ENCODE results near the gene YPEL2.

The YPEL2 gene

DNA sequence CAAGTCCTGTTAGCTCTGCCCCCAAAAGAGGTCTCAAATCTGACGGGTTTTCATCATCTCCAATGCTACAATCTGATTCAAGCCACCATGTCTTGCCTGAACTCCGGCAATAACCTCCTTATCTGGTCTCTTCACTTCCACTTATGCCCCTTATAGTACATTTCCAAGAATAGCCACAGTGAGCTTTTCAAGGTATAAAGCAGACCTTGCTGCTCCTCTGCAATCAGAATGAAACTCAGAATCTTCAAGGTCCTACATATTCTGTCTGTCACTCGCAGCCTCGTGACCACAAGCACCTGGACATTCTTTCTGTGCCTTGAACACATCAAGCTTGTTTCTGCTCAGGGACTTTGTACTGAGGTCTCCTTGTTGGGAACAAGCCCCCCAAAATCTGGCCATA lies 84.7 kb downstream of the YPEL2 start:
- H3K27ac ChIP-seq (ENCODE audit: extremely low read depth, low read depth, low read length), result no peak overlapping the region
- TF ChIP-seq ZNF157 (tag by site-specific recombination; IDR thresholded peaks at IDR 0.05), result no peak
- no peaks in the 10 kb centered on the region for H3K9me3 ChIP-seq (ENCODE audit: control insufficient read depth, insufficient read depth, low read depth, low read length)
- CTCF ChIA-PET, result interaction anchor here (0.8 to 1.3 kb wide), 5 partner anchors 24 to 145 kb away, joined by 3 read pairs; no protein-coding TSS in a partner anchor
- H3K4me1 ChIP-seq (ENCODE audit: control insufficient read depth, insufficient read depth, low read length), result no peaks in the 10 kb centered on the region
- H3K36me3 ChIP-seq (ENCODE audit: control insufficient read depth in 2 of 2, insufficient read depth in 1 of 2, low read length in 2 of 2), result no peaks in the 10 kb centered on the region
- POLR2A ChIA-PET, result no interaction called here
- no peak overlapping the region for H3K4me3 ChIP-seq (ENCODE audit: low read depth, low read length)

DNA sequence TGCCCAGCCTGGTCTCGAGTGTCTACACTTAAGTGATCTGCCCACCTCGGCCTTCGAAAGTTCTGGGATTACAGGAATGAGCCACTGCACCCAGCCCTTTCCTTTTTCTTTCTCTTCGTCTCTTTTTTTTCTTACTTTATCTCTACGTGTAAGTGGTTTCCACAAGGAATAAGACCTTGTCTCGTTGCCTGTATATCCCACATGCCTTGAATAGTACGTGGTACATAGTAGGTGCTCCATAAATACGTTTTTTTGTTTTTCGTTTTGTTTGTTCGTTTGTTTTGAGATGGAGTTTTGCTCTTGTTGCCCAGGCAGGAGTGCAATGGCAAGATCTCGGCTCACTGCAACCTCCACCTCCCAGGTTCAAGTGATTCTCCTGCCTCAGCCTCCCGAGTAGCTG lies 86.0 kb downstream of the YPEL2 start:
- Histone ChIP-seq H3K9me3 (ENCODE audit: control insufficient read depth, insufficient read depth, low read depth, low read length) (no peaks in the 10 kb centered on the region), H3K27ac (ENCODE audit: extremely low read depth, low read depth, low read length) (no peak overlapping the region), H3K4me1 (ENCODE audit: control insufficient read depth, insufficient read depth, low read length) (no peaks in the 10 kb centered on the region), H3K36me3 (ENCODE audit: control insufficient read depth in 2 of 2, insufficient read depth in 1 of 2, low read length in 2 of 2) (no peaks in the 10 kb centered on the region), H3K4me3 (ENCODE audit: low read depth, low read length) (no peak overlapping the region)
- CTCF ChIA-PET, result no interaction called here
- POLR2A ChIA-PET, result no interaction called here
- TF ChIP-seq, protein P1, sequence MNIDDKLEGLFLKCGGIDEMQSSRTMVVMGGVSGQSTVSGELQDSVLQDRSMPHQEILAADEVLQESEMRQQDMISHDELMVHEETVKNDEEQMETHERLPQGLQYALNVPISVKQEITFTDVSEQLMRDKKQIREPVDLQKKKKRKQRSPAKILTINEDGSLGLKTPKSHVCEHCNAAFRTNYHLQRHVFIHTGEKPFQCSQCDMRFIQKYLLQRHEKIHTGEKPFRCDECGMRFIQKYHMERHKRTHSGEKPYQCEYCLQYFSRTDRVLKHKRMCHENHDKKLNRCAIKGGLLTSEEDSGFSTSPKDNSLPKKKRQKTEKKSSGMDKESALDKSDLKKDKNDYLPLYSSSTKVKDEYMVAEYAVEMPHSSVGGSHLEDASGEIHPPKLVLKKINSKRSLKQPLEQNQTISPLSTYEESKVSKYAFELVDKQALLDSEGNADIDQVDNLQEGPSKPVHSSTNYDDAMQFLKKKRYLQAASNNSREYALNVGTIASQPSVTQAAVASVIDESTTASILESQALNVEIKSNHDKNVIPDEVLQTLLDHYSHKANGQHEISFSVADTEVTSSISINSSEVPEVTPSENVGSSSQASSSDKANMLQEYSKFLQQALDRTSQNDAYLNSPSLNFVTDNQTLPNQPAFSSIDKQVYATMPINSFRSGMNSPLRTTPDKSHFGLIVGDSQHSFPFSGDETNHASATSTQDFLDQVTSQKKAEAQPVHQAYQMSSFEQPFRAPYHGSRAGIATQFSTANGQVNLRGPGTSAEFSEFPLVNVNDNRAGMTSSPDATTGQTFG (tag by site-specific recombination; IDR thresholded peaks at IDR 0.05; ENCODE audit: borderline replicate concordance), result no peak
- no peak for TF ChIP-seq KLF7 (tag by site-specific recombination; IDR thresholded peaks at IDR 0.05; ENCODE audit: borderline replicate concordance)

DNA sequence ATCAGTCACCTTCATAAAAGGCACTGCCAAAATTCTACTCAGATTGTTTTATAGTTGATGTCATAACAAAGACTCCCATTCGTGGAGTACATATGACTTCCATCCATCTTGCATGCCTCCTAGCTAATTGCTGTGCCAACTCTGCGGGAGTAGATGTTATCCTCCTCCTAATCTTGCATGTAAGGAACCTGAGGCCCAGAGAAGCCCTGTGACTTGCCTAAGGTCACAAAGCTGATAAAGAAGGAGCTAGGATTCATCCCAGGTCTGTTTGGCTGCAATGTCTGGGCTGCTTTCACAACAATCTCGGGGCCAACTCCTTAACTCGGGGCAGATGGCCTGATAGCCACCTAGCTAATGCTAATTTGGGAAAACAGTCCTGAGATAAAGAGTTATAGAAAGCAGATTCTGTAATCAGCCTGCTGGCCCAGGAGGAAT lies 87.3 kb downstream of the YPEL2 start:
- POLR2A ChIA-PET, result no interaction called here
- Histone ChIP-seq H3K4me3 (ENCODE audit: low read depth, low read length) (no peak overlapping the region), H3K9me3 (ENCODE audit: control insufficient read depth, insufficient read depth, low read depth, low read length) (no peaks in the 10 kb centered on the region), H3K27ac (ENCODE audit: extremely low read depth, low read depth, low read length) (no peak overlapping the region), H3K36me3 (ENCODE audit: control insufficient read depth in 2 of 2, insufficient read depth in 1 of 2, low read length in 2 of 2) (no peaks in the 10 kb centered on the region), H3K4me1 (ENCODE audit: control insufficient read depth, insufficient read depth, low read length) (no peaks in the 10 kb centered on the region; the same call in 1 of the 2 replicates)
- CTCF ChIA-PET, result interaction anchor here (0.6 to 1.1 kb wide), 3 partner anchors 89 to 192 kb away, joined by 3 to 5 read pairs (median 4); no protein-coding TSS in a partner anchor
- TF ChIP-seq ZNF155 (tag by site-specific recombination; IDR thresholded peaks at IDR 0.05) (no peak), WT1 (tag by site-specific recombination; IDR thresholded peaks at IDR 0.05) (peak; percentile 48; the same call in 1 of the 2 replicates), ZNF629 (tag by site-specific recombination; IDR thresholded peaks at IDR 0.05) (no peak), ZNF175 (tag by site-specific recombination; IDR thresholded peaks at IDR 0.05) (no peak), ZNF174 (tag by site-specific recombination; IDR thresholded peaks at IDR 0.05) (no peak)
- TF ChIP-seq, protein P1 (tag by site-specific recombination; IDR thresholded peaks at IDR 0.05; ENCODE audit: borderline replicate concordance), result no peak

DNA sequence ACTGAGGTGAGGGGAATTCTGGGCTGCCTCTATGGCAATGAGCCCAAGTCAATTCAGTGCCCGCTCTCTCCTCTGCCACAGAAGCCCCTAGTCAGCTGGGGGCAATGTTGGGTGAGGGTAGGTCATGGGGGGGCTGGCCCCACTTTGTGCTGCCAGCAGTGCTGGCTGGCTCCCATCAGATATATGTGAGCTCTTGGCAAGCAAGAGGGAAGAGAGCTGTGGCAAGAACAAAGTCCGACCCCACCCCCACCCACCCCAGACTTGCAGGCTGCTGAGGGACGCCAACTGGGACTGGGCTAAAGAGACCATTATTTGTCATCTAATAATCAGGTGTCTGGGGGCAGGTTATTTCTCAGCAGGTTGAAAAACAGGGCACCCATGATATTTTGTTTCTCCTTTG lies 89.4 kb downstream of the YPEL2 start:
- Histone ChIP-seq H3K4me1 (ENCODE audit: control insufficient read depth, insufficient read depth, low read length) (no peaks in the 10 kb centered on the region; the same call in 1 of the 2 replicates), H3K4me3 (ENCODE audit: low read depth, low read length) (no peak overlapping the region), H3K27ac (ENCODE audit: extremely low read depth, low read depth, low read length) (no peak overlapping the region), H3K36me3 (ENCODE audit: control insufficient read depth in 2 of 2, insufficient read depth in 1 of 2, low read length in 2 of 2) (no peaks in the 10 kb centered on the region), H3K9me3 (ENCODE audit: control insufficient read depth, insufficient read depth, low read depth, low read length) (no peaks in the 10 kb centered on the region)
- POLR2A ChIA-PET, result no interaction called here
- CTCF ChIA-PET, result no interaction called here
- TF ChIP-seq TCF7L2 (IDR thresholded peaks at IDR 0.05; ENCODE audit: borderline replicate concordance, low read depth, low read length), result no peak
- TF ChIP-seq SCRT2 (tag by site-specific recombination; IDR thresholded peaks at IDR 0.05), result no peak
- TF ChIP-seq, protein P2, sequence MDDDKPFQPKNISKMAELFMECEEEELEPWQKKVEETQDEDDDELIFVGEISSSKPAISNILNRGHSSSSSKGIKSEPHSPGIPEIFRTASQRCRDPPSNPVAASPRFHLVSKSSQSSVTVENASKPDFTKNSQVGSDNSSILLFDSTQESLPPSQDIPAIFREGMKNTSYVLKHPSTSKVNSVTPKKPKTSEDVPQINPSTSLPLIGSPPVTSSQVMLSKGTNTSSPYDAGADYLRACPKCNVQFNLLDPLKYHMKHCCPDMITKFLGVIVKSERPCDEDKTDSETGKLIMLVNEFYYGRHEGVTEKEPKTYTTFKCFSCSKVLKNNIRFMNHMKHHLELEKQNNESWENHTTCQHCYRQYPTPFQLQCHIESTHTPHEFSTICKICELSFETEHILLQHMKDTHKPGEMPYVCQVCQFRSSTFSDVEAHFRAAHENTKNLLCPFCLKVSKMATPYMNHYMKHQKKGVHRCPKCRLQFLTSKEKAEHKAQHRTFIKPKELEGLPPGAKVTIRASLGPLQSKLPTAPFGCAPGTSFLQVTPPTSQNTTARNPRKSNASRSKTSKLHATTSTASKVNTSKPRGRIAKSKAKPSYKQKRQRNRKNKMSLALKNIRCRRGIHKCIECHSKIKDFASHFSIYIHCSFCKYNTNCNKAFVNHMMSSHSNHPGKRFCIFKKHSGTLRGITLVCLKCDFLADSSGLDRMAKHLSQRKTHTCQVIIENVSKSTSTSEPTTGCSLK (tag by site-specific recombination; IDR thresholded peaks at IDR 0.05), result no peak
- TF ChIP-seq ZBTB1 (tag by site-specific recombination; IDR thresholded peaks at IDR 0.05), result no peak
- no peak for TF ChIP-seq EGR2 (tag by site-specific recombination; IDR thresholded peaks at IDR 0.05; ENCODE audit: low read depth)
- TF ChIP-seq ZNF16 (tag by site-specific recombination; IDR thresholded peaks at IDR 0.05; ENCODE audit: low read depth), result no peak
- TF ChIP-seq, protein P3, sequence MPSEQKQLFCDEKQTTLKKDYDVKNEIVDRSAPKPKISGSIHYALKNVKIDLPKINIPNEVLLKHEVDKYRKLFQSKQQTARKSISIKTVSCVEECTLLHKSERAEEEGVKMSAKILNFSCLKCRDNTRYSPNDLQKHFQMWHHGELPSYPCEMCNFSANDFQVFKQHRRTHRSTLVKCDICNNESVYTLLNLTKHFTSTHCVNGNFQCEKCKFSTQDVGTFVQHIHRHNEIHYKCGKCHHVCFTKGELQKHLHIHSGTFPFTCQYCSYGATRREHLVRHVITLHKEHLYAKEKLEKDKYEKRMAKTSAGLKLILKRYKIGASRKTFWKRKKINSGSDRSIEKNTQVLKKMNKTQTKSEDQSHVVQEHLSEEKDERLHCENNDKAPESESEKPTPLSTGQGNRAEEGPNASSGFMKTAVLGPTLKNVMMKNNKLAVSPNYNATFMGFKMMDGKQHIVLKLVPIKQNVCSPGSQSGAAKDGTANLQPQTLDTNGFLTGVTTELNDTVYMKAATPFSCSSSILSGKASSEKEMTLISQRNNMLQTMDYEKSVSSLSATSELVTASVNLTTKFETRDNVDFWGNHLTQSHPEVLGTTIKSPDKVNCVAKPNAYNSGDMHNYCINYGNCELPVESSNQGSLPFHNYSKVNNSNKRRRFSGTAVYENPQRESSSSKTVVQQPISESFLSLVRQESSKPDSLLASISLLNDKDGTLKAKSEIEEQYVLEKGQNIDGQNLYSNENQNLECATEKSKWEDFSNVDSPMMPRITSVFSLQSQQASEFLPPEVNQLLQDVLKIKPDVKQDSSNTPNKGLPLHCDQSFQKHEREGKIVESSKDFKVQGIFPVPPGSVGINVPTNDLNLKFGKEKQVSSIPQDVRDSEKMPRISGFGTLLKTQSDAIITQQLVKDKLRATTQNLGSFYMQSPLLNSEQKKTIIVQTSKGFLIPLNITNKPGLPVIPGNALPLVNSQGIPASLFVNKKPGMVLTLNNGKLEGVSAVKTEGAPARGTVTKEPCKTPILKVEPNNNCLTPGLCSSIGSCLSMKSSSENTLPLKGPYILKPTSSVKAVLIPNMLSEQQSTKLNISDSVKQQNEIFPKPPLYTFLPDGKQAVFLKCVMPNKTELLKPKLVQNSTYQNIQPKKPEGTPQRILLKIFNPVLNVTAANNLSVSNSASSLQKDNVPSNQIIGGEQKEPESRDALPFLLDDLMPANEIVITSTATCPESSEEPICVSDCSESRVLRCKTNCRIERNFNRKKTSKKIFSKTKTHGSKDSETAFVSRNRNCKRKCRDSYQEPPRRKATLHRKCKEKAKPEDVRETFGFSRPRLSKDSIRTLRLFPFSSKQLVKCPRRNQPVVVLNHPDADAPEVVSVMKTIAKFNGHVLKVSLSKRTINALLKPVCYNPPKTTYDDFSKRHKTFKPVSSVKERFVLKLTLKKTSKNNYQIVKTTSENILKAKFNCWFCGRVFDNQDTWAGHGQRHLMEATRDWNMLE (tag by site-specific recombination; conservative IDR thresholded peaks at IDR 0.05; ENCODE audit: low read depth), result no peak

All from HEK293 (cell line).